Frontal cortex (tissue), 4 donors: ENCODE data around the gene SUN1. TPM values are rescaled to one million over a fixed set of nuclear protein-coding genes. Genes with fewer than 3 reads are reported as not detected.
"Not testable (repeated sequence)": the region's sequence is repeated elsewhere in the genome, so short reads cannot be mapped to it uniquely, and the experiment has no call there.

Experiments
- DNase-seq, 2 donors: peaks; one replicate each; pipeline ENCODE4 v3.0.0; 2012; ENCODE audit warnings: low spot score in 2 of 2
- FAIRE-seq: peaks from 2 replicates; lab custom pipeline; 2012; peaks lifted over from hg19 to GRCh38; lab: Jason Lieb, UNC
- total RNA-seq: library from RNA; depleted of rRNA; stranded (reverse); fragments of >200 nt; gene quantifications from one replicate; pipeline ENCODE4 v1.2.3, GENCODE V29; 2014
- donor health status: control.
- donor health status: control.
- donor health status: control.

Gene SUN1
- total RNA-seq, 1 donor from 2014 or later: 103 TPM

DNA sequence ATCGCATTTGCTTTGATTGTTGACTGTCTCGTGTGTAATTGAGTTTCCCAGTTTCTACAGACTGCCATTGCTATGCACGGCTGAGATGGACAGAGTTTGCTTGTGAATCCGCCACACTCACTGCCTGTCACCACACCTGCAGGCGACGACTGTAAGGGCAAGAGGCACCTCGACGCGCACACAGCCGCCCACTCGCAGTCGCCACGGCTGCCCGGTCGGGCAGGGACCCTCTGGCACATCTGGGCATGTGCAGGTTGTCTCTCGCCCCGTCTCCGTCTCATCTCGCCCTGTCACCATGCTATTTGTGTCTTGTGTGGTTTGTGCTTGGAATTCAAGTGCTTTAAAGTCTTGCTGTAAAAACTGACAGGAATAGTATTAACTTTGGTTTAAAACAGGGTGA is 17.5 kb downstream of the SUN1 start:
- DNase-seq (no peak), FAIRE-seq (no peak)

GRCh38 chr7:851204-851603 is 18.9 kb downstream of the SUN1 start:
- DNase-seq (no peak), FAIRE-seq (no peak)

- FAIRE-seq (no peak), DNase-seq (no peak)
Measured at GRCh38 chr7:853366-854117, 21.3 kb downstream of the SUN1 start.

- DNase-seq: no peak
- FAIRE-seq: no peak
Measured at GRCh38 chr7:854118-854775, 22.0 kb downstream of the SUN1 start.

GRCh38 chr7:855686-856369 is 23.6 kb downstream of the SUN1 start:
- no peak for DNase-seq
- no peak for FAIRE-seq

DNA sequence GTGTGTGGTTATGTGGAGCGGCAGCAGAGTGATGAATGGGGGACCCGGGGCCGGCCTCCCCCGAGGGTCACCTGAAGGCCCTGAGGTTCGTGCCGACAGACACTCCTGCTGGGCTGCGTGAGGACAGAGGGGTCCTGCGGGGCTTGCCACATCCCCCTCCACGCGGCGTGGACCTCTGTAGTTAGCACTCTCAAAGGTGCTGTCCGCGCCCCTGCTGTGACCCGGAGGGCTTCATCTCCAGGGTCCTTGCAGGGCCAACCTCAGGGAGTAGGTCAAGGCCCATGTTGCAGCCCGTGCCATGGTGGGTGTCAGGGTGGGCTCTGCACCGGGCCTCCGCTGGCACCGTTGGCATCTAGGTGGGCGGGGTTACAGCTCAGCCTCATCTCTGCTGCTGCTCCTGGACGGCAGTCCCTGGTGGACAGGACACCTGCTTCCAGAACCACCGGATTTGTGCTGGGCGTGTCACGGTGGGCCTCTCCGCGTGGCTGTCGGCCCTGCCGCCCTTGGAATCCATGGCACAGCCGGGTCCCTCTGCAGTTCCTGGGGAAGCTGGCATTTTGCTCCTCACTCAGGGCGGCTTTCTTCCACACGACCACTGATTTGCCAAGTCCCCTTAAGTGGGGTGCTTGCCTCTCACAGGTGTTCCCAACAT is 24.3 kb downstream of the SUN1 start:
- FAIRE-seq: no peak

GRCh38 chr7:857661-858060 is 25.4 kb downstream of the SUN1 start:
- FAIRE-seq (no peak), DNase-seq (no peak)

More for the DNA sequence above, 24.3 kb downstream of the SUN1 start:
- no peak for DNase-seq

- FAIRE-seq (no peak), DNase-seq (no peak)
Measured at GRCh38 chr7:859359-860030, 27.2 kb downstream of the SUN1 start.

GRCh38 chr7:860149-860548 is 27.9 kb downstream of the SUN1 start:
- FAIRE-seq (no peak), DNase-seq (no peak)

DNA sequence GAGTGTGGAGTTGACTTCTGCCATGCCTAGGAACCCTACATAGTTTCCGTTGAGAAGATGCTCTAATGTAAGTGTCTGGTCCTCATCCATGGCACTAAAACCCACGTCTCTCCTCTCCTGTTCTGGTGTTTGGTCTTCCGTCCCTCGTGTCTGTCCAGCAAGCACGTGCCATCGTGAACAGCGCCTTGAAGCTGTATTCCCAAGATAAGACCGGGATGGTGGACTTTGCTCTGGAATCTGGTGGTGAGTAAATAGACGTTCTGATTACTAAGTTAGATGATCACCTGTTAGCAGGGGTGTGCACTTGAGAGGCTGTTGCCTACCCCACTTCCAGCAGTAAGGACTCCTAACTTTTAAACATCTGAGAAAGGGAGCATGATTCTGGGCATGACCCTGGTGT is 28.9 kb downstream of the SUN1 start:
- FAIRE-seq: no peak
- no peak for DNase-seq

DNA sequence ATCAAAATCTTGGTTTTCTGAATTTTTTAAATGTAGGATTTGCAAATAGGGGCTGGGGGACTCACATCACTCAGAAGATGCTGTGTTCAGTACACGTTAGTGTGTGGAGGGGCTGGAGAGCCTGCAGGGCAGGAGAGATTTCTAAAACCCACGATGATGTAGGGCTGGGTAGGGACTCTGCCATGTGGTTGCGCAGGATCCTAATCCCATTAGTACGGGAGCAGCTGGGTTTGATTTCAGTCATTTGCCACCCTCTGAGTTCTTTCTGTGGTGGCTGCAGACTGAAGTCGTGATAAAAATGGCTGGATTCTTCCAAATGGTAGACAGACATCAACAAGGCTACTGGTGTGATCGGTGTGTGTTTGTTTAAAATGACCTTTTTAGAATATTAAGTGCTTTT is 29.9 kb downstream of the SUN1 start:
- no peak for DNase-seq
- no peak for FAIRE-seq

DNA sequence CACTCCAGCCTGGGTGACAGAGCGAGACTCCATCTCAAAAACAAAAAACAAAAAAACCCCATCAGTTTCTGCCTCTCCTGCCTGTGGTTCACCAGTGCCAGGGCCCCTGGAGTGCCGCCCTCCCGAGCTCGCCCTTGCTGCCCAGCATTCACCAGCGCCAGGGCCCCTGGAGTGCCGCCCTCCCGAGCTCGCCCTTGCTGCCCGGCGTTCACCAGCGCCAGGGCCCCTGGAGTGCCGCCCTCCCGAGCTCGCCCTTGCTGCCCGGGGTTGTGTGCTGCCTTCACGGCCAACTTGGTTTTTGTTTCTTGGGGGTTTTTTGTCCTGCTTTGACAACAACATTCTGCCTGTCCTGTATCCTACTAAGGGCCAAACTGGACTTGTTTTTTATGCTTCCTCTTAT is 30.8 kb downstream of the SUN1 start:
- FAIRE-seq: no peak
- no peak for DNase-seq

- DNase-seq (no peak), FAIRE-seq (no peak)
Measured at GRCh38 chr7:865921-866320, 33.6 kb downstream of the SUN1 start.

GRCh38 chr7:867001-867405 is 34.7 kb downstream of the SUN1 start:
- FAIRE-seq (no peak), DNase-seq (no peak)

GRCh38 chr7:867406-868188 is 35.3 kb downstream of the SUN1 start:
- DNase-seq (no peak), FAIRE-seq (no peak)

DNA sequence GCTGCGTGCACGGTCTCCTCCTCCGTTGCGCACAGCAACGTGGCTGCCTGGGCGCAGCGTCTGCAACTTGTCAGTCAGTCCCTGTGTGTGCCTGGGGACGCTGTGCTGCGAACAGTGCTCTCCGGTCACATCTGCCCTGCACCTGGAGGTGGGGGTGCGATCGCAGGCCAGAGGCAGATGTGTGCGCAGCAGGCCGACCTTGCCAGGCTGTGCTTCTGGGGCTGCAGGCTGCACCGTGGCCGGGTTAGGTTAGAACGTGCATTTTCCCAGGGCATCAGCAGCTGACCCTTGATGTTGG is 35.9 kb downstream of the SUN1 start:
- DNase-seq (no peak), FAIRE-seq (no peak)

DNA sequence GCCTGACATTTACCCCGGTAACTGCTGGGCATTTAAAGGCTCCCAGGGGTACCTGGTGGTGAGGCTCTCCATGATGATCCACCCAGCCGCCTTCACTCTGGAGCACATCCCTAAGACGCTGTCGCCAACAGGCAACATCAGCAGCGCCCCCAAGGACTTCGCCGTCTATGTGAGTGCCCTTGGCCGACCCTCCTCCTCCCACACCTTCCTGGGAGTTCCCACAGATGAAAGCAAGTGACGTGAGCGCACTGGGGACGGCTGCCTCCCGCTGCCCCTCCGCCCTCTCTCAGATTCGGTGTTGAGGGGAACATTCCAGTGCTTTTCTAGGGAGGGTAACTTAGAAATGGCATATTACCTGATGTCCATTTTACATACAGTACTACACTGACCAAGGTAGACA is 37.1 kb downstream of the SUN1 start:
- no peak for FAIRE-seq

GRCh38 chr7:871900-872537 is 39.7 kb downstream of the SUN1 start:
- no peak for DNase-seq
- no peak for FAIRE-seq

More for the DNA sequence above, 37.1 kb downstream of the SUN1 start:
- no peak for DNase-seq

- FAIRE-seq, DNase-seq: not testable (repeated sequence)
Measured at GRCh38 chr7:872685-873084, 40.4 kb downstream of the SUN1 start.
